Measurements from ENCODE around the gene LRRC8C.

GRCh38 chr1:89606227-89606980 is 26.5 kb upstream of the LRRC8C start:
- TF ChIP-seq CTCF (IDR thresholded peaks at IDR 0.05) (no peak), POLR2A (IDR thresholded peaks at IDR 0.05) (no peak)

Measured in thyroid gland (tissue), 4 donors.